ENCODE measurements around the gene RAB22A.

The RAB22A gene

DNA sequence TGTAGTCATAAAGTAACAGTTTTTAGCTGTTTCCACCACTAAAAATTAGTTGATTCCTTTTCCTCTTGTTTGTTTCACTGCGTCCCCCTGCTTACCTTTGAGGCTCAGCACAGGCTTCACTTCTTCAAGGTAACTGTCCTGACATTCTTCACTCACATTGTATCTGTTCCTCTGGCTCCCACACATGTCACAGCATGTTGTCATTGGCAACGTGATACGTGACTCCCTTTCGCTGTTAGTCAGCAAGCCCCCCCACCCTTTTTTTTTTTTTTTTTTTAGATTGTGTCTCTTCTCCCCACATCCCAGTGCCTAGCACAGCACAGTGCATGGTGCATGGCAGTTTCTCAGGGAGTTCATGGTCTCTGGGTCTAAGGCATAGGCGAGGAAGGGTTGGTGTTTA, 92.8 kb downstream of the RAB22A start:
- Histone ChIP-seq H3K27ac (peak overlapping the region in 2 of 11 experiments; percentile 9 to 13; a peak in 1 of 22 replicates), H4K20me1 (peaks cover 89 to 100% (median 98%) of the 10 kb centered on the region in 11 experiments)

DNA sequence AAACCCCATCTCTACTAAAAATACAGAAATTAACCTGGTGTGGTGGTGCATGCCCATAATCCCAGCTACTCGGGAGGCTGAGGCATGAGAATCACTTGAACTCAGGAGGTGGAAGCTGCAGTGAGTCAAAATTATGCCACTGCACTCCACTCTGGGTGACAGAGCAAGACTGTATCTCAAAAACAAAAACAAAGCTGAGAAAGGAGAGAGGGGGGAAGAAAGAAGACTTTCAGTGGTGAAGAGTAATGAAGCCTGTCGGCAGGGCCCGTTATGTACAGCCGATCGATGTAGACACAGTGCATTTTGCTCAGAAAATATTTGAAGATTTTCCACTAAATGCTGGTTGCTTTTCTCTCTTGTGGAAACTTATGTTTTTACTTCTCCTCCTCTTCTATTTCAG, 93.3 kb downstream of the RAB22A start:
- no peak overlapping the region for H3K4me3 ChIP-seq
- peaks cover 86 to 100% (median 94%) of the 10 kb centered on the region in 11 experiments for H4K20me1 ChIP-seq
- peak overlapping the region; percentile 29 to 63 (median 49) for H3K4me2 ChIP-seq
- peaks cover 0 to 39% (median 20%) of the 10 kb centered on the region in 11 experiments; a peak in 14 of 22 replicates for H3K36me3 ChIP-seq
- peak overlapping the region in 3 of 11 experiments; percentile 9 to 16 (median 13); a peak in 2 of 22 replicates for H3K27ac ChIP-seq
- no peak for TF ChIP-seq Cebpa-rat (IDR thresholded peaks at IDR 0.05)
- H3K9me3 ChIP-seq (replicated peaks in 1 of 11), result peaks cover 0 to 24% (median 8%) of the 10 kb centered on the region in 11 experiments; a peak in 11 of 22 replicates
- H3K9ac ChIP-seq, result peak overlapping the region in 1 of 11 experiments; percentile 9; a peak in 1 of 22 replicates
- no peaks in the 10 kb centered on the region for H3K27me3 ChIP-seq
- H3K4me1 ChIP-seq, result peaks cover 26 to 74% (median 44%) of the 10 kb centered on the region in 10 experiments

More for the DNA sequence above, 92.8 kb downstream of the RAB22A start:
- Histone ChIP-seq H3K9ac (no peak overlapping the region), H3K36me3 (peaks cover 4 to 45% (median 25%) of the 10 kb centered on the region in 11 experiments; a peak in 16 of 22 replicates), H3K27me3 (no peaks in the 10 kb centered on the region), H3K9me3 (replicated peaks in 1 of 11) (peaks cover 0 to 28% (median 12%) of the 10 kb centered on the region in 11 experiments; a peak in 13 of 22 replicates), H3K4me2 (peak overlapping the region; percentile 29 to 63 (median 49)), H3K4me3 (no peak overlapping the region), H3K4me1 (peaks cover 29 to 70% (median 50%) of the 10 kb centered on the region in 10 experiments)
- no peak for TF ChIP-seq Cebpa-rat (IDR thresholded peaks at IDR 0.05)

DNA sequence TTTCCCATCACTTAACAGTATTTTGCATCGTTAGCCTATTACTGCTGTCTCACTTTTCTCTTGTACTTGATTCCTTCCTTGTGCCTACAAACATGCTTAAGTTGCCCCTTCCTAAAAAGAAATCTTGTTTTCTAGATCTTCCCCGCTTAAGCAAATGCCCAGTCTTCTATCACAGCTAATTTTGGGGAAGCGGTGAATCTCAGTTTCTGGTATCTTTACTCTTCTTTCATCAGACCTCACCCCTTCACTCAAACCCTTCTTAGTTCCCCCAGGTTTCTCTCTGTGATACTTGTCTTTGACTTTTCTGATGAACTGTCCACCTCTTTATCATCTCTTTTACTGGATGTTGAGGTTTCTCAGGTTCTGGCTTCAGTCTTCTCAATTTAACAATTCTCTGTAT, 93.8 kb downstream of the RAB22A start:
- no peak overlapping the region for H3K4me3 ChIP-seq
- no peak overlapping the region for H3K9ac ChIP-seq
- peaks cover 29 to 78% (median 43%) of the 10 kb centered on the region in 10 experiments for H3K4me1 ChIP-seq
- H3K27me3 ChIP-seq, result no peaks in the 10 kb centered on the region
- H3K4me2 ChIP-seq, result peak overlapping the region in 9 of 11 experiments; percentile 29 to 63 (median 49); a peak in 14 of 22 replicates
- peaks cover 0 to 35% (median 20%) of the 10 kb centered on the region in 11 experiments; a peak in 13 of 22 replicates for H3K36me3 ChIP-seq
- peaks cover 85 to 100% (median 91%) of the 10 kb centered on the region in 11 experiments for H4K20me1 ChIP-seq
- H3K27ac ChIP-seq, result peak overlapping the region in 1 of 11 experiments; percentile 16; a peak in 1 of 22 replicates
- H3K9me3 ChIP-seq (replicated peaks in 1 of 11), result peaks cover 0 to 22% (median 10%) of the 10 kb centered on the region in 11 experiments; a peak in 11 of 22 replicates
- TF ChIP-seq Cebpa-rat (IDR thresholded peaks at IDR 0.05), result no peak

DNA sequence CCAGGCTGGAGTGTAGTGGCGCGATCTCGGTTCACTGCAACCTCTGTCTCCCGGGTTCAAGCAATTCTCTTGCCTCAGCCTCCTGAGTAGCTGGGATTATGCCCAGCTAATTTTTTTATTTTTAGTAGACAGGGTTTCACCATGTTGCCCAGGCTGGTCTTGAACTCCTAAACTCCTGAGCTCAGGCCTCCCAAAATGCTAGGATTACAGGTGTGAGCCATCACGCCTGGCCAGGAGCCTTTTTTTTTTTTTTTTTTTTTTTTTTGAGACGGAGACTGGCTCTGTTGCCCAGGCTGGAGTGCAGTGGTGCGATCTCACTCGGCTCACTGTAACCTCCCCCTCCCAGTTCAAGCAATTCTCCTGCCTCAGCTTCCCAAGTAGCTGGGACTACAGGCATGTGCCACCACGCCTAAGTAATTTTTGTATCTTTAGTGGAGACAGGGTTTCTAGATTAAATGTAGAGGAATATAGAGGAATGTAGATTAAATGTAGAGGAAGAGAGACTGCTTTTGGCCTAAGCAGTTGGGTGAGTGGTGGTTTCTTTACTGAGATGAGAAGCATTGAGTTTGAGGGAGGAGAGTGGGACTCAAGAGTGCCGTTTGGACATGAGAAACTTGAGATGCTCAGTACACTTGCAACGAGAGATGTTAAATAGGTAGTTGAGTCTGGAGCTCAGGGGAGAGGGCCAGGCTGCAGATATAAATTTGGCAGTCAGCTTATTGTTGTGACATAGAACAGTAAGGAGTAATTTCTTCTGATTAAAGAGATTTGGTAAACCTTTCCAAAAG, 96.2 kb downstream of the RAB22A start:
- Histone ChIP-seq H3K27ac (no peak overlapping the region), H3K4me1 (peaks cover 27 to 71% (median 39%) of the 10 kb centered on the region in 10 experiments)
- TF ChIP-seq Cebpa-rat (IDR thresholded peaks at IDR 0.05), result no peak

DNA sequence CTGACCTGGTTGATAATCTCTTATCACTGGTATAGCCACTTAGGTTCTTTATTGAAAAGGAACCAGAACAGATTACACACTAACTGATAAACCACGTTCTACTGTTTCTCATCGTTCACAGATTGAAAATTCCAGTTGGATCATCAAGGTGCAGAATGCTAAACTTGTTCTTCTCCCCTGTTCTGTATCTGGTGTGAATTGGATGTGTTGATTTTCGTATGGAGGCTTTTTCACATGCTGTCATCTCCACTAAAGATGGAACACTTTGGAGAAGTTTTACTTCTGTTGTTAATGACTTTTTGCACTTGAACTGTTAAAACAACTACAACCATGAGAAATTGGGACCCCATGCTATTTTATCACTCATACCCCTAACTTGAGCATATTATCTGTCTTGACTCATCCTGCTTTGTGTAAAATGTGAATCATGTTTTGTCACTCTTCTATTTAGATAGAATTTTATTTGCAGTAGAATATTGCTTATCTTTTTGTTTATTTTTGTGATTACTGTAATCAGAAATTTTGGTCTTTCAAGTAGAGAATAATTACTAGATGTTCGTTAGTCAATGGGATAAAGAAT, 97.0 kb downstream of the RAB22A start:
- no peak for TF ChIP-seq Cebpa-rat (IDR thresholded peaks at IDR 0.05)
- Histone ChIP-seq H3K36me3 (peaks cover 12 to 34% (median 22%) of the 10 kb centered on the region in 11 experiments), H3K4me3 (no peak overlapping the region), H3K27me3 (no peaks in the 10 kb centered on the region), H3K27ac (peak overlapping the region in 1 of 11 experiments; percentile 13; a peak in 1 of 22 replicates), H3K9ac (no peak overlapping the region), H3K4me2 (0 out of 22 replicates have a peak overlapping the region, but pooled peaks of 1 of the 11 experiments have one; percentile 61), H3K4me1 (peaks cover 18 to 62% (median 31%) of the 10 kb centered on the region in 10 experiments), H3K9me3 (replicated peaks in 1 of 11) (peaks cover 12 to 33% (median 30%) of the 10 kb centered on the region in 11 experiments; a peak in 20 of 22 replicates), H4K20me1 (peaks cover 52 to 99% (median 69%) of the 10 kb centered on the region in 11 experiments)

More for the DNA sequence above, 96.2 kb downstream of the RAB22A start:
- Histone ChIP-seq H3K36me3 (peaks cover 4 to 27% (median 15%) of the 10 kb centered on the region in 11 experiments; a peak in 21 of 22 replicates), H3K4me2 (0 out of 22 replicates have a peak overlapping the region, but pooled peaks of 1 of the 11 experiments have one; percentile 2), H4K20me1 (peaks cover 61 to 100% (median 76%) of the 10 kb centered on the region in 11 experiments), H3K27me3 (no peaks in the 10 kb centered on the region), H3K4me3 (no peak overlapping the region), H3K9ac (no peak overlapping the region), H3K9me3 (replicated peaks in 1 of 11) (peaks cover 5 to 25% (median 21%) of the 10 kb centered on the region in 11 experiments; a peak in 20 of 22 replicates)

DNA sequence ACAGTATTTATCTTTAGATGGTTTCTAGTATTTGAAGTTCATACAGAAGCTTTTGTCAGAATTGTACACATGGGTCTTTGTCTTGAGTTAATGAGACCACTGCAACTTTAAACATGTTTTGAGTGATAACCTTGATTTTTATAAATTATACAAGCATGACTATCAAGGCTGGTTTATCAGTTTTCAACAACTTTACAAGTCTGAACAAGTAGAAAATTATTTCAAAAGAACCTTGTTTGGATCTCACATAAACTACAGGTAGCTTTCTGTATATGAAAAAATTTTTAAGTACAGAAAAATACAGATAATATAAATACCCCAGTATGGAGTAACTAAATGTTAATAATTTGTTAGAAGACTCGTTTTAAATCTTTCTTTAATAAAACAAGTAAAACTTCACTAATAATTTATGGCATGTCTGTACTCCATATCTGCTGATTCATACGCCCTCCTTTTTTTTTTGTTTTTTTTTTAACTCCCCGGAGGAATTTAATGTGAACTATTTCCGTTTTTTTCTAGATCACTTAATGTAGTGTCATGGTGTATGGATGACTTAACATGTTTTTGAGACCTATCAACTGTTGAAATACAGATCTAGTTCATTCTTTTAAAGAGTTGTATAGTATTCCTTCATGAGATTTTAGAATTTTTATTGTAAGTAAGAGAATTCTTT, 97.8 kb downstream of the RAB22A start:
- H4K20me1 ChIP-seq, result peaks cover 44 to 93% (median 61%) of the 10 kb centered on the region in 11 experiments
- TF ChIP-seq Cebpa-rat (IDR thresholded peaks at IDR 0.05), result no peak

DNA sequence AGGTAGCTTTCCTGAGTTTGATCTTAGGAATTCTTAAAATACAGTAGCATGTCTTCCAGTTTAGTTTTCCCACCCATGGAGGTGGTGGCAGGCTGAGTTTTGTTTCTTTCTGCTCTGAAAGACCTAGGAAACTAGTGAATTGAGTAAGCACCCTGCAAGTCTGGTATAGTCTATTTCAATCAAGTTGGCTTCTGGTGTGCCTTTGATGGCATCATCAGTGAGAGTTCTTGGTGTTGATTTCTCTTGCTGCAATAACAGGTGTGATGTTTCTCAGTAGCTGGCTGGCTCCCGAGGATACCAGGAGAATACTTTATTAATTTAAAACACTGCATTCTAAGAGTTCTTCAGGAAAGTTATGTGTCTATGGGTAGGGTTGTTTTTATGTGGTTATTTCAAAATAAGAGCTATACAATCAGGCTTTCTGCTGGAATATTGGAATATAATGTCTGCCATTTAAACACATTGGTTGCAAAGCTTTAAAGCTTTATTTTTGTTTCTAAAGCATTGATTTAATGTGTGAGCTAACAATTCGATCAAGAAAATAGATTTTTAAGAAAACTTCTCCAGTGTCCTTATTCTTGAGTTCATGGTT, 98.5 kb downstream of the RAB22A start:
- TF ChIP-seq Cebpa-rat (IDR thresholded peaks at IDR 0.05), result no peak
- no peak overlapping the region for H3K4me3 ChIP-seq
- peak overlapping the region in 7 of 11 experiments; percentile 10 to 67 (median 51); a peak in 9 of 22 replicates for H3K27ac ChIP-seq
- H3K9ac ChIP-seq, result no peak overlapping the region
- H4K20me1 ChIP-seq, result peaks cover 37 to 86% (median 54%) of the 10 kb centered on the region in 11 experiments
- H3K9me3 ChIP-seq (replicated peaks in 1 of 11), result peaks cover 17 to 48% (median 45%) of the 10 kb centered on the region in 11 experiments; a peak in 20 of 22 replicates
- peaks cover 3 to 47% (median 15%) of the 10 kb centered on the region in 10 experiments for H3K4me1 ChIP-seq
- peak overlapping the region in 7 of 11 experiments; percentile 13 to 61 (median 45); a peak in 8 of 22 replicates for H3K4me2 ChIP-seq
- no peaks in the 10 kb centered on the region for H3K27me3 ChIP-seq
- peaks cover 14 to 48% (median 32%) of the 10 kb centered on the region in 11 experiments for H3K36me3 ChIP-seq

More for the DNA sequence above, 97.8 kb downstream of the RAB22A start:
- peak overlapping the region in 5 of 11 experiments; percentile 24 to 61 (median 49); a peak in 7 of 22 replicates for H3K4me2 ChIP-seq
- no peak overlapping the region for H3K4me3 ChIP-seq
- no peaks in the 10 kb centered on the region for H3K27me3 ChIP-seq
- peak overlapping the region in 6 of 11 experiments; percentile 27 to 67 (median 50); a peak in 9 of 22 replicates for H3K27ac ChIP-seq
- H3K4me1 ChIP-seq, result peaks cover 10 to 54% (median 23%) of the 10 kb centered on the region in 10 experiments
- peaks cover 14 to 42% (median 30%) of the 10 kb centered on the region in 11 experiments for H3K36me3 ChIP-seq
- H3K9me3 ChIP-seq (replicated peaks in 1 of 11), result peaks cover 17 to 41% (median 38%) of the 10 kb centered on the region in 11 experiments; a peak in 20 of 22 replicates
- H3K9ac ChIP-seq, result no peak overlapping the region

Data from BLaER1 treated with 17β-estradiol and CSF1 and Interleukin-3, amounts not matched to agents 10 nM and 100 nM (cell line).